NB4 (cell line): ENCODE measurements around the gene ADRB1.
A peak's percentile ranks its signal among the peaks of the same experiment; 100 is the strongest.

Experiments
- TF ChIP-seq, protein P1 (sequence below): IDR thresholded peaks from one replicate; pipeline ENCODE4 v1.5.1; 2012; ENCODE audit warnings: low read depth, low read length
- TF ChIP-seq, protein P2 (sequence below): IDR thresholded peaks from 2 replicates; pipeline ENCODE4 v1.6.1; 2011; ENCODE audit warnings: low read depth, low read length

- TF ChIP-seq, protein P1, sequence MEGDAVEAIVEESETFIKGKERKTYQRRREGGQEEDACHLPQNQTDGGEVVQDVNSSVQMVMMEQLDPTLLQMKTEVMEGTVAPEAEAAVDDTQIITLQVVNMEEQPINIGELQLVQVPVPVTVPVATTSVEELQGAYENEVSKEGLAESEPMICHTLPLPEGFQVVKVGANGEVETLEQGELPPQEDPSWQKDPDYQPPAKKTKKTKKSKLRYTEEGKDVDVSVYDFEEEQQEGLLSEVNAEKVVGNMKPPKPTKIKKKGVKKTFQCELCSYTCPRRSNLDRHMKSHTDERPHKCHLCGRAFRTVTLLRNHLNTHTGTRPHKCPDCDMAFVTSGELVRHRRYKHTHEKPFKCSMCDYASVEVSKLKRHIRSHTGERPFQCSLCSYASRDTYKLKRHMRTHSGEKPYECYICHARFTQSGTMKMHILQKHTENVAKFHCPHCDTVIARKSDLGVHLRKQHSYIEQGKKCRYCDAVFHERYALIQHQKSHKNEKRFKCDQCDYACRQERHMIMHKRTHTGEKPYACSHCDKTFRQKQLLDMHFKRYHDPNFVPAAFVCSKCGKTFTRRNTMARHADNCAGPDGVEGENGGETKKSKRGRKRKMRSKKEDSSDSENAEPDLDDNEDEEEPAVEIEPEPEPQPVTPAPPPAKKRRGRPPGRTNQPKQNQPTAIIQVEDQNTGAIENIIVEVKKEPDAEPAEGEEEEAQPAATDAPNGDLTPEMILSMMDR, result no peak
- TF ChIP-seq, protein P2, sequence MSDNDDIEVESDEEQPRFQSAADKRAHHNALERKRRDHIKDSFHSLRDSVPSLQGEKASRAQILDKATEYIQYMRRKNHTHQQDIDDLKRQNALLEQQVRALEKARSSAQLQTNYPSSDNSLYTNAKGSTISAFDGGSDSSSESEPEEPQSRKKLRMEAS, result peak; percentile 71
Measured at GRCh38 chr10:114042895-114043531, 653 bp upstream of the ADRB1 start.
